ENCODE measurements around the gene P2RX3.
A peak's percentile ranks its signal among the peaks of the same experiment; 100 is the strongest.

The P2RX3 gene

DNA sequence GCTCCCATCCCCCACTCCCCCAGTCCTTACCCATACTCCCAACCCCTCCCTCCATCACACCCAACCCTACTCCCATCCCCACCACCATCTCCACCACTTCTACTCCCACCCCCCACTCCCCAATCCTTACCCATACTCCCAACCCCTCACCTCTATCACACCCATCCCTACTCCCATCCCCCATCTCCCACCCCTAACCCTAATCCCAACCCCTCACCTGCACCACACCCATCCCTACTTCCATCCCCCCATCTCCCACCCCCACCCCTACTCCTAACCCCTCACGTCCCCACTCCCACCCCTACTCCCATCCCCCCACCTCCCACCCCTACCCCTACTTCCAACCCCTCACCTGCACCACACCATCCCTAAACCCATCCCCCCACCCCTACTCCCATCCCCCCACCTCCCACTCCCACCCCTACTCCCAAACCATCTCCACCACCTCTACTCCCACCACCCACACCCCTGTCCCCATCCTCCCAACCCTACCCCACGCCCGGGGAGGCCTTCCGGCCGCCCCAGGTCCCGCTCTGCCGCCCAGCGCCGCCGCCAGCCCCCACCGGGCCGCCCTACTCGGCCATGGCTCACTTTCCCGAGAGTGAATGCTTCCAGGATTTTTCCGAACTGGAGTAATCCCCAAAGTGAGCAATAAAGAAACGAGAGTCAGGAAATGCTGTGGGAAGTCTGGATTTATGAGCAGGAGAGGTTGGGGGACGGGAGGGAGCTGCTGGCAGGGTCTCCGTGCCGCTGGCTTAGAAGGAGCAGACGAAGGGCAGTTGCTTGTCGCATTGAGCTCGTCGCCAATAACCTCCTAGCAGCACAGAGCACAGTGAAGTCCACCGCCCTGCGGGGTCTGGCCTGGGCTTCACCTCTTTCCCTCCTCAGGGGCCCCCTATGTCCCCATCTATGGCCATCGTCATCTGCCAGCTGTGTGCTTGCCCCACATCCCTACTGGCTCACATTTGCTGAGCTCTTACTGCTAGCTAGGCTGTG, 38.2 kb downstream of the P2RX3 start:
- DNase-seq: no peak

DNA sequence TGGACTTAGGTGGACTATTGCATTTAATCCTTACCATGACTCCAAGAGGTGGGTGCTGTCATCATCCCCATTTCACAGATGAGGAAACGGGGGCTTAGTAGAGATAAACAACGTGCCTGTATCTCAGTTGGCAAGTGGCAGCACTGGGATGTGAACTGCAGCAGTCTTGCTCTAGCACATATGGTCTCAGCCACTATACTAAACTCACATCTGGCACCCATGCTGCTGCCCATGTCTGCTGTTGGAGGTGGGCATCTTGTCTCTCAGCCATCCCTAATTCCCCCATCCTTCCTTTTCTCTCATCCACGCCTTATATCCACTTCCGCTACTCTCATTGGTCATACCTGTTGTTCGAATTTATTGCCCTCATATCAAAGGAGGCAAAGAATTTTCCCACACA, 39.0 kb downstream of the P2RX3 start:
- no peak for DNase-seq

DNA sequence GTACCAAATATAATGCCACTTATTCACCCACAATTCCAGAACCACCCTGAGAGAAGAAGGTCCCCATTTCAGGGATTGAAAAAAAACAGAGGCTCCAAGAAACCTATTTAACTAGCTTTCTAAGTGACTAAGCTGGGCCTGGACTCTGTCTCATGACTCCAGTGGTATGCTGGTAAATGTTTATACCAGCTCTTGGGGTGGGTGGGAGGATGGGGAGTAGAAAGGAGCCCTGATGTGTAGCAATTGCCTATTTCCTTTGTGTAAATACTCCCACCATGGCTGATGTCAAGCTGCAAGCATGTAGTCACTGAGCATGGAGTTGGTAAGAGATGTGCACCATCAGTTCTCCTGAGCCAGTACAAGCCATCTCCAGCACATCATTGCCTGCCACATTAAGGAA, 40.0 kb downstream of the P2RX3 start:
- no peak for DNase-seq

DNA sequence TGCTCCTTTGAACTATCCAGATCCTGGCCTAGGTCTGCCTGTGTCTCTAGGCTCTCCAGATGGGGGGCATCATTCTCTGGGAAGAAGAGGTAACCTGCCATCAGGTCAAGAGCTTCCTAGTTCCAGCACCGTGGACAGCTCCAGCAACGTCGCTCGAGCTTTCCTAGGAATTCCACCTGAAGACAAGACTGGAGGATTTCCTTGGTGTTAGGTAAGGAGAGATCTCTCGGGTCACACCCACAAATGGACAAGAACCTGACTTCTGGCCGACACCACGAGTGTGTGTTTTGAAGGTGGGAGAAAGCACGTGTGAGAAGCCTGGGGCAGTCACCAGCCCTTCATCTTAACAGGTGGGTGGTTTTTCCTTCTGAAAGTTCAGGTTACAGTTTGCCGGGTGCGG, 41.6 kb downstream of the P2RX3 start:
- peak; percentile 53 for DNase-seq

DNA sequence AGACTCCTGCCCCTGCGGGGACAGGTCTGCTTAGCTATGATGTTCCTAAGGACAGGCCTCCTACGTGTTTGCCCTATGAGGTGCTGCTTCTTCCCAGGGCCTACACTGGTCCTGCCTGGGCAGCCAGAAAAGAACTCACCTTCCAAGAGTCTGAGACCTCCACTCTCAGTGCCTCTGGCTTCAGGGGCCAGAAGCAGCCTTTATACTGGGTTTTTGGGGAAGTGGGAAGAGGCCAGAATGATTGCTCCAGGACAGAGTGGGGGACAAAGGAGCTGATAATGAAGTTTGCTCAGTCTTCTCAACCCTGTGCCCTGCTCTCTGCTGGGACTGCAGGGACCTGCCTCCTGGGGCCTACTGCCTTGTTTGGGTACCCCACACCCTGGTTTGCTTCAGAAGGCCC, 42.8 kb downstream of the P2RX3 start, which contains the start of gene PRG3:
Gene PRG3 (minus strand): TSS at position 176 of the 400 bp plus-strand sequence. CDS start 442 bp downstream, outside the sequence.
- no peak for DNase-seq

DNA sequence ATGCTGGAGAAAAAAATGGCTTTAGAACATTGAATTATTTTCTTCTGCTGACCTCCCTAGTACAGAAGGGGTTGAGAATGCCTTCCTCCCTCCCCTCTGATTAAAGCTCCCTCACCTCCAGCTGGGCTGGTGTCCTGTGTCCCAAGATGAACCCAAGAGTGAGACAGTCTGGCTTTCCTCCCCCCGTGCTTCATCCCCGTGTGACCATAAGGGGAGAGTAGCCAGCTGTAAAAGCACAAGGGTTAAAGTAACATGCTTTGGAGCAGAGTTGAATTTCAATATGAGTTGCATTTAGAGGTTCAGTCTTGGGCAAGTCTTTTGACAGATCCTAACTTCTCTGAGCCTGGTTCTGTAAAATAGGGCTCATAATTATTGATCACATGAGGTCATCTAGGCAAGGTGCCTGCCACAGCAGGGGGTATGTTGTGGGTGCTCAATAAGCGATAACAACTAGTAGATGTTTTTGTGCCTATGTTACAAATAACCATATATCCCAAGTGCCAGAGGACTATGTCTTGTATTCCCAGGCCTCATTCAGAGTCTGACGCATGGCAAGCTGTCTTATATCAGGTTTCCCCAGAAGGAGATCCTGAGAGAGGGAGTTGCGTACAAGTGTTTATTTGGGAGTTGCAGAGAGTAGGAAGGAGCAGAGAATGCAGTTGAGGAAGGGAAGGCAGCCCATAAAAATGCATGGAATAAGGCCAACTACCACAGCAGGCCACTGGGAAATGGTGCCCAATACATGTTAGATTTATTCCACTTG, 48.2 kb downstream of the P2RX3 start:
- DNase-seq: no peak

DNA sequence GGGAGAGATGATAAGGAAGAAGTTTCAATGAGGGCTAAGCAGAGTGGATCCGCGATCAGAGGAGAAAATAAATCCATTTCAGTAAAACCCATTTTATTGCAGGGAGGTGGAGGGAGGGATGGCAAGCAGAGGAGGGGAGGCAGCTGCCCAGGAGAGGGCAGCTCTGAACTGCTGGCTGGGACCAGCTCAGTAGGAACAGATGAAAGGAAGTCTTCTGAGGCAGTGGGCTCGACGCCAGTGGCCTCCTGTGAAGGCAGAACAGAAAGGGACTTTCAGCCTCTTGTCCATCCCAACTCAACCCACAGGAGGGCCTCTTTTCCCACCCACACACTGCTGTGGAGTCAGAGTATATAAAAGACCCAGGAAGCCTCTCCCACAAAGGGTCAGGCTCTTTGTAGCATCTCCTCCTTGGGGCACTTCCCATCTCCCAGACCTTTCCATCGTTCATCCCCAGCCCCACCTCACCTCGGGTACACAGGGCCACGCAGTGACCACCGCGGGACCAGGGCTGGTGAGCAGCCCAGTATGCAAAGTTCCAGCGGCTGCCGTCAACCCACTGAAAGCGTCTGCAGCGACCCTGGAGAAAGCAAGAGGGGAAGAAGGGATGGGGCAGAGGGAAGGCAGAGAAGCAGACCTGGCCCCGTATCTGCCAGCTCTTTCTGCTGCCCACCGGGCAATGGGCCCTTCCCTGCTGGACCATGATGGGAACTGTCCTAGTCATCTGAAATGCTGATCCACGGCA, 49.3 kb downstream of the P2RX3 start:
- no peak for DNase-seq

DNA sequence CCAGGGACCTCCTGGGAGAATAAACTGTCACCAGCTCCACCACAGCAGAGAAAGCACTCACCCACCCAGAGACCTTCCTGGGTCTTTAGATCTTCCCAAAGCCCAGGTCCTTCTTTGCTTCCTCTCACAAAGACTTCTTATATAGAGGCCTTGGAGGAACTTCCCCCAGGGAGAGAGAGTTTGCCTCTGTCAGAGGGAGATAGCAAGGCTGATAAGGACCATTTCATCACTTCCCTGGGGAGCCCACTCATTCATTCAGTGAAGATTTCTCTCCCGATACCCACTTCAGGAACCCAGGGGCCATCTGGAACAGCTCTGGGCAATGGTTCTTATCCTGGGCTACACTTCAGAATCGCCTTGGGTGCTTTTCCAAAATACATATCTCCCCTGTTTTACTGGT, 52.4 kb downstream of the P2RX3 start, which contains the start of gene PRG2:
Gene PRG2 (minus strand): TSS at position 116 of the 400 bp plus-strand sequence. CDS start 706 bp downstream, outside the sequence.
- DNase-seq: no peak

DNA sequence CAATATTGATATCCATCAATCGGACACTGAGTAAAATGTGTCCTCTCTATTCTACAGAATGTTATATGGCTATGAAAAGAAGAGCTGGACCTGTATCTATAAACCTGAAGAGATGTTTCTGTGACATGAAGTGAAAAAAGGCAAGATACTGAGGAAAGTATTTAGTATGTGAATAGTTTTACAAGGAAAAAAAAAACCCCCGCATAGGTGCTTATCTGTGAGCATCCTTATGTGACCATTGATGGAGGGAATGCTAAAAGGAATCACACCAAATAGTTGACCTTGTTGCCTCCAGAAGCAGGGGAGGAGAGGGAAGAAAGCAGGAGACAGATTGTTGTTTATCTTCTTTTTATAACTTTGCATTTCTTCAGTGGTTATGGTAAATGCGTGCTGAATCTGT, 53.0 kb downstream of the P2RX3 start:
- DNase-seq: no peak

DNA sequence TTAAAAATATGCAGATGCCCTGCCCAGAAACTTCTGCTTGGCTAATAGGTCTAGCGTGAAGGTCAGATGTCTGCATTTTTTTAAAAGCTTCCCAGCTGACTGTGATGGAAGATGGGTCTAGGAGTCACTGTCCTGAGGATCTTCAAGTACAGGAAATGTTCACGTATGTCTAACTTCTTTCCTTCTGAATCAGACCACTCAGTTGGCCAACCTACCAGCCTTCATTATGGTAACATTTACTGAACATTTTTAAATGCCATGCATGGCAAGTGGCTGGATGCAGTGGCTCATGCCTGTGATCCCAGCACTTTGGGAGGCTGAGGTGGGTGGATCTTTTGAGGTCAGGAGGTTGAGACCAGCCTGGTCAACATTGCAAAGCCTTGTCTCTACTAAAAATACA, 53.4 kb downstream of the P2RX3 start:
- no peak for DNase-seq

DNA sequence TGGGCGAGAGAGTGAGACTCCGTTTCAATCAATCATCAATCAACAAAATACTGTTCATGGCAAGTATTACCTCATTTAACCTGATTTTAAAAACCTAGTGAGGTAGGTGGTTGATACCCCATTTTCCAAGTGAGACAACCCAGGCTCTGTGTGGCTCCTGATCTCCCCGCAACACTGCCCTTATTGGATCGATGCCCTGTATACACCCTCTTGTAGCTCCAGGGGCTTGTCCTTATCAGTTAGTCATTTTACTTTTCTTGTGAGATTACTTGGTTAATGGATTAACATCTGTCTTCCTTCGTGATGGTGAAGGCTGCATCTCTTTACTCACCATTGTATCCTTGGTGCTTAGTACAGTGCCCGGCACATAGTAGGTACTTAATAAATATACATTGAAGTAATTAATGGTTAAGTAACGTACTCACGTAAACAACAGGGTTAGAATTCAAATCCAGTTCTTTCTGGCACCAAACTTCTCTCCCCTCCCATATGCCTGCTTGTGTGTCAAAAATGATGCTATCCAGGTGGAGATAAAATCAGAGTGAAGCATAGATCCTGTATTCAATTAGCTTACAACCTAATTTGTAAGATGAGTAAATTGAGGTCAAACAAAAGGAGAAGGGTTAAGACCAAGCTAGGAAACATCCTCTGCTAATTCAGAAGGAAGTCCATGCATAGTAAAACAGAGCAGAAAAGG, 54.1 kb downstream of the P2RX3 start:
- no peak for DNase-seq

DNA sequence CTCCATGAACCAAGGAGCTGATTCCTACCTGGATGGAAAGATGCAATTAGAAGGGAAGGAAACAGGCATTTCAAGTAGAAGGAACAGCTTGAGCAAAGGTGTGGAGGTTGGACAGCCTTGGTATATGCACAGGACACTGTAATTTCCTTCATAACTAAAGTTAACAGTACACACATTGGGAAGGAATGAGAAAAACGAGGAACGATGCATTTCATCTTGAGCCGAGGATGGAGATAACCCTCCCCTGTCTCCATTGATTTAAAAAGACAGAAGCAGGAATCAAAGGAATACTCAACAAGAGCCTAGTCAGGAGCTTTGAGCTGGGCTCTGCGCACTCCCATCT, 54.6 kb downstream of the P2RX3 start:
- DNase-seq: no peak

DNA sequence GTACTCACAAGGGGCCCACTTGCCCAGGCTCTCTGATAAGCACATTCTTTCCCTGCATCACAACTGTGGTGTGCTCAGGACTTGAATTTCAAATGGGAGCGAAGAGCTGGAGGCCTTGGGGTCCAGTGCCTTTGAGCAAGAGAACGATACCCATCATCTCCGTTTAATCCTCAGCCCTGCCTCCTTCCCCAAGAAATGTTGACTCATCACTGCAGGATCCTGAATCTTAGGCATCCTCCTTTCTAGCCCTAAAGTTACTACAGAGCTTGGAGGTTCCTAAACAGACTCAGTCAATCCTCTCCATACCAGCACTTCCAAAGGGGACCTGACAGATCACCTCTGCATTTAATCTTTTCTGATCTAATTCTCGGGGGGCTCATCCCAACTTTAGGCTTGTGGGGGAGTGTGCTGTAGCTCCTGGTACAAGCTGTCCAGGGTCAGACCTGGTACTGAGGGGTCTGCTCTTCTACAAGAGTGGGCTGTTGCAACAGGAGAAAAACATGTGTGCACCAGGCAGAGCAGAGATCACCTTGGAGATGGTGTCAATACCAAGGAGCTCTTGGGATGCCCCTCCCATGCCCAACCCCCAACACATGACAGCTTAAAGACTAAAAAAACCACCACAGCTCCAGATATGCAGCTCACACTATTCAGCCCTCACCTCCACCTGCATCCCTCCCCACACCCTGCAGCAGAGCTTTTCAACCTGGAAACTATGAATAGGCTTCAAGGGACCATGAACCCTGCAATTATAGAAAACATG, 56.2 kb downstream of the P2RX3 start:
- no peak for DNase-seq

DNA sequence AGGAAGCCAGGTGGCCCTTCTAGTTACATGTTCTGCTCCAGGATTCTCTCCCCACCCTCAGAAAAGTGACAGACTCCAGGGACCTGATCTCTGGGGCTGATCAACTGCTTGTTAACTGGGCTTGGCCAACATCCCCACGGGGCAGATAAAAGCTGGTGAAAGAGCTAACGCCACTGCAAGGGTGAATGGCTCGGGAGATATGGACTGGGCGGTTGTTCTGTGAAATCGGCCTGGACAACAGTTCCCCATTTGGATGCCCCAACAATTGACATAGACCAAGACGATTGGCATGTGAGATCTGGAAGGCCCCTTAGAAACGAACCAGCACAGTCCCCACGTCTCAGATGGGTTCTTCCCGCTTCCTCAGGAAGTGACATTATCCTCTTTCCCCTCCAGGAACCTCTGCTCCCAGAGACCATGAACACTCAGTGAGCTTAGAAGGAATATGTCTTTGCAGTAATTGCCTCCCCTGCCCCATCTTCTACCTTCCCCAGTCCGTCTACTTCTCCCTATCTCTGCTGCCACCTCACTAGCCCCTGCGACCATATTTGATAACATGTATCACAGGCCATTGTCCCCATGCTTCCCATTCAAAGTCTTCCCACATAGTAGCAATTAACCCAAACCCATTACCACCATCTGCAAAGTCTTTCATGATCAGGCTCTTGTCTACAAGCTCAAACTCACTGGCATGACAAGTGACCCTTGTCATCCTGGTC, 57.9 kb downstream of the P2RX3 start:
- no peak for DNase-seq

DNA sequence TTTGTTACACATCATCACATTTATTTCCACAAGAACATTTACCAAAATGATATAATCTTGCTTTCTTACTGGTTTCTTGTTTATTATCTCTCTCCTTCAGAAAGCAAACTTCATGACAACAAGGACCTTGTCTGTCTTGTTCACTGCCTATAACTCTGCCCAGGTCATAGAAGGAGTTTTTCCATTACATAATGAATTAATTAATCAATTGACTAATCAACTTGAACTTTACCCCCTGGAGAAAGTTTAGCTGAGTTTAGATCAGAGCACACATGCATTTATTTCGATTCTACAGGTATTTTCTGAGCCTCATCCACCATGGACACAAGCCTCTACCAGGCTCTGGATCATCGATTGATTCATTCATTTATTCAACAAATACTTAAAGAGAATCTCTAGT, 58.6 kb downstream of the P2RX3 start:
- no peak for DNase-seq

DNA sequence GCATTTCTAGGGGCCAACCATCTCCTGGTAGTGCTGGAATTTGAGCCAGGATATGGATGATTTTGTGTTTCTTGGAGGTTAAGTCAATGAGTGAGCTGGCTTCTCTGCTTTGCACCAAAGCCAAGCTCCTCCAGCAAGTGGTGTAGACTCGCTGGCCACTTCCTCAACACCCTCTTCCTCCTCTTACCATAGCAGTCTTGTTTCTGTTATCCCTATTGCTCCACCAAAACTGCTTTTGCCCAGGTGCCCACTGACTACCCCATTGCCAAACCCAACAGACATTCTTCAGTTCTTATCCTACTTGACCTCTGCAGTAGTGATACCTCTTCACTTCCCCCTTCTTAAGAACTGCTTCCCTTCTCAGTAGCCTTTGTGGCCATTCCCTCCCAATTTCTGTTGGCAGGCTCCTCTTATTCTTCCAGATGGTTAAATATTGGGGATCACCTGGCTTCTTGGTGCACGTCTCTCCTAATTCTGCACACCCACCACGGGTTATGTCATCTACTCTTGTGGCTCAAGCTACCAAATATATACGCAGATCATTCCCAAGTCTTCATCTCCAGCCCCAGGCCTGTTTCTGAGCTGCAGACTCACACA, 59.3 kb downstream of the P2RX3 start:
- no peak for DNase-seq

DNA sequence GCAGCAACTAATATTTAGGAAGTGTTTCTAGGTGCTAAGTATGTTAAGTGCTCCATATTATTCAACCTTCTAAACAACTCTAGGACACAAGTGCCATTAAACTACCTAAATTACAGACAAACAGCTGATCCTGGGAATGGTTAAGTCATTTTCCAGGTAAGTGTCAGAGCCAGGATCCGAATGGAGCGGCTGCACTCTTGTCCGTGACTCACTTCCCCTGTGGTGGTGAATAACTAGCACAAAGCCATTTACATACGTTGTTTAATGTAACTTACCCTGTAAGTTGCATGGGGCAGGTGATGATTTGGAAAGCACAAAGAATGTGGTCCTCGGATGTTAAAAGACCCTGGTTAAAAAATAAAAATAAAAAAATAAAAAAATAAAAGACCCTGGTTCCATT, 61.1 kb downstream of the P2RX3 start:
- DNase-seq: no peak

DNA sequence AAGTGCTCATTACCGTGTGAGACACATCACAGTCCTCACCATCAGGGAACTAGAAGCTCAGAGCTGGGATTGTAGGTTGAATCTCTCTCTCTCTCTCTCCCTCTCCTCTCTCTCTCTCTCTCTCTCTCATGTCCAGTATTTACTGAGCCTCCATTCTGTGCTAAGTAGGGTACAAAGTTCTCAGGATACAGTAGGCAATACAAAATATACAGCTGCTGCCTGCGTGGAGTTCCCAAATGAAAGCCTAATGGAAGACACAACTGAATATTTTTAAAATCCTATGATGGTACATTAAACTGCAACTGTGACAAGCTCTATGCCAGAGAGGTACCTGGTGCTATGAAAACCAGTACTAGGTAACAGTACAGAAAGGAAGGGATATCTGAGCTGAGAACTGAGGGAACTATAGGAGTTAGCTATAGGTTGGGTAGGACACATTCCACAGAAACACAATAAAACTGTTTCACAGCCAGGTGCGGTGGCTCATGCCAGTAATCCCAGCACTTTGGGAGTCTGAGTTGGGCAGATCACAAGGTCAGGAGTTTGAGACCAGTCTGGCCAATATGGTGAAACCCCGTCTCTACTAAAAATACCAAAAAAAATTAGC, 61.9 kb downstream of the P2RX3 start:
- no peak for DNase-seq

DNA sequence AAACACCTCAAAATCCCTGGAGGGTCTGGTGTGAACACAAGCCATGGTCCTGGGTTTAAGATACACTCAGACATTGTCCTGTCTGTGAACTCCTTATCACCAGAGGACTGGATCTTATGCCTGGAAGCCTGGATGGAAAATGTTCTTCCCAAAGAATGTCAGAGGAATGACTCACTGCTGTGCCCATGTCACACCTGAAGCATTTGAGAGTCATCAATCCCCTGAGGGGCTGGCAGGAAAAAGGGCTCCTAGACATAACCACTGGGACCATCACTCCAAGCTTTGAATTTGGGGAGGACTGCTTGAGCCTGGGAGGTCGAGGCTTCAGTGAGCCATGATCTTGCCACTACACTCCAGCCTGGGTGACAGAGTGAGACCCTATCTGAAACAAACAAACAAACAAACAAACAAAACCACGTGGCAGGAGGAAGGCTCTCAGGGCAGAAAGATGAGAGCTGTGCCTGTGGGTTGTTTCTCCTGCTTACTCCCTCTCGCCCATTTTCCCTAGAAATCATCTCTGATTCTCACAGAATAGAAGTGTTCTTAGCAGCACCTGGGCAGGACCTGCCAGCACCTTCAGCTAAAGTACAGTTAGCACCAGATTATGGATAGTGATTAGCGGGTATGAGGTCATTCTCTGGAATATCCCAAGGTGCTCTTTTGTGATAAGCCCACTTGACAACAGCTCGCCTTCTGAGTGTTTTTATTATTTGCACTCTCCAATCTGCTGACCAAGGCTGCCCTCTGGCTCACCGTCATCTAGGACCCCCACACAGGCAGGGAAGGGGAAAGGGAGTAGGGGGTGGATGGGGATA, 64.2 kb downstream of the P2RX3 start:
- no peak for DNase-seq
